HepG2 (cell line): ENCODE data around the gene PRELP. TPM values are rescaled to one million over a fixed set of nuclear protein-coding genes. Genes with fewer than 3 reads are reported as not detected.

Experiments
- ATAC-seq: fragments of 200-7000 bp; cut with Tn5 transposase; 3 replicates; pipeline ENCODE4 v1.9.1; 2020; ENCODE audit warnings: mild to moderate bottlenecking, moderate library complexity
- BruUV-seq: library from RNA; stranded (reverse); fragments of 400-500 nt; replicated peaks from 2 replicates; lab custom pipeline; 2021; lab: Mats Ljungman, UMichigan
- CTCF ChIA-PET: fragments of 300-600 bp; formaldehyde crosslinking; extraction: SDS; loops from one replicate; lab custom pipeline; 2021; ENCODE audit warnings: low total read pairs, inconsistent platforms, low intra/inter-chr PET ratio; lab: Yijun Ruan, JAX
- POLR2A ChIA-PET: fragments of 350-600 bp; sonication (Branson Sonifier 250); formaldehyde crosslinking; loops from one replicate; lab custom pipeline; 2020; ENCODE audit warnings: antibody characterized with exemption, inconsistent platforms; lab: Yijun Ruan, JAX
- DNase-seq: peaks from one replicate; pipeline ENCODE4 v3.0.0-alpha.2; 2015; ENCODE audit warnings: low spot score
- FAIRE-seq: peaks from 3 replicates; lab custom pipeline; 2011; peaks lifted over from hg19 to GRCh38; lab: Jason Lieb, UNC
- H2AFZ ChIP-seq: one replicate; pipeline ENCODE4 v1.6.1; 2011; ENCODE audit warnings: low read length, inconsistent platforms
- H3K27ac ChIP-seq: fragments of 300-600 bp; 3 replicates; pipeline ENCODE4 v1.8.0; 2011; ENCODE audit warnings: mixed run types, mild to moderate bottlenecking, mixed read lengths, low read length, inconsistent platforms; ENCODE audit not compliant: insufficient read depth; ENCODE audit errors: extremely low read length
- H3K27me3 ChIP-seq, 2 experiments: fragments of 200-600 bp in 1 of 2; 2 replicates in 1 of 2; 3 replicates in 1 of 2; pipeline versions ENCODE4 v1.6.0 to v1.8.0; 2011; ENCODE audit warnings: low read length in 2 of 2, mild to moderate bottlenecking in 2 of 2, moderate library complexity in 2 of 2, inconsistent platforms in 1 of 2; ENCODE audit not compliant: insufficient read depth in 2 of 2, control insufficient read depth in 1 of 2
- H3K36me3 ChIP-seq, 2 experiments: fragments of 200-600 bp in 1 of 2; replicated peaks in 1 of 2; 2 replicates in 1 of 2; 3 replicates in 1 of 2; pipeline versions ENCODE4 v1.5.1 to v1.8.0; 2011; ENCODE audit warnings: low read length in 2 of 2, inconsistent platforms in 1 of 2; ENCODE audit not compliant: insufficient read depth in 2 of 2, control insufficient read depth in 1 of 2
- H3K4me1 ChIP-seq: 2 replicates; pipeline ENCODE4 v1.5.1; 2012; ENCODE audit warnings: low read length, inconsistent platforms; ENCODE audit not compliant: insufficient read depth
- H3K4me2 ChIP-seq: 2 replicates; pipeline ENCODE4 v1.6.0; 2011; ENCODE audit warnings: low read depth, low read length, inconsistent platforms
- H3K4me3 ChIP-seq, 3 experiments: fragments of 200-600 bp in 1 of 3; sonication (generic), shearing (Covaris generic) in 1 of 3; replicated peaks in 1 of 3; 2 replicates each; pipeline ENCODE4 v1.5.1; 2011 to 2016; ENCODE audit warnings: low read length in 3 of 3, inconsistent platforms in 2 of 3, low read depth in 2 of 3, mild to moderate bottlenecking in 2 of 3, control low read depth in 1 of 3, mixed read lengths in 1 of 3; ENCODE audit not compliant: insufficient read depth in 1 of 3
- H3K79me2 ChIP-seq: one replicate; pipeline ENCODE4 v1.6.1; 2011; ENCODE audit warnings: low read length, inconsistent platforms; ENCODE audit not compliant: insufficient read depth
- H3K9ac ChIP-seq: 2 replicates; pipeline ENCODE4 v1.6.0; 2011; ENCODE audit warnings: mild to moderate bottlenecking, low read depth, low read length, inconsistent platforms; ENCODE audit not compliant: insufficient read depth
- H3K9me3 ChIP-seq: 2 replicates; pipeline ENCODE4 v1.5.1; 2012; ENCODE audit warnings: mild to moderate bottlenecking, low read length
- H4K20me1 ChIP-seq: 2 replicates; pipeline ENCODE4 v1.6.0; 2011; ENCODE audit warnings: inconsistent platforms, mild to moderate bottlenecking, low read length, moderate library complexity; ENCODE audit not compliant: insufficient read depth
- FIP1L1 ChIP-seq: fragments of 200-400 bp; formaldehyde crosslinking; IDR thresholded peaks from 2 replicates; pipeline ENCODE4 v1.6.1; 2018; ENCODE audit warnings: low read depth, mild to moderate bottlenecking, low read length, moderate library complexity, borderline replicate concordance; ENCODE audit not compliant: insufficient read depth
- FOXJ3 ChIP-seq: sonication (generic); formaldehyde crosslinking; IDR thresholded peaks from 2 replicates; pipeline ENCODE4 v1.4.0; 2020; ENCODE audit warnings: missing genetic modification reagents, mild to moderate bottlenecking, borderline replicate concordance
- GZF1 ChIP-seq: sonication (generic); formaldehyde crosslinking; IDR thresholded peaks from 2 replicates; pipeline ENCODE4 v1.5.1; 2020; ENCODE audit warnings: mild to moderate bottlenecking, missing genetic modification reagents
- ONECUT2 ChIP-seq: sonication (generic); formaldehyde crosslinking; IDR thresholded peaks from 2 replicates; pipeline ENCODE4 v1.4.0; 2020; ENCODE audit warnings: missing genetic modification reagents
- ZNF256 ChIP-seq: sonication (generic); formaldehyde crosslinking; conservative IDR thresholded peaks from 2 replicates; pipeline ENCODE4 v1.4.0; 2020; ENCODE audit warnings: missing genetic modification reagents
- ZNF567 ChIP-seq: sonication (generic); formaldehyde crosslinking; IDR thresholded peaks from 2 replicates; pipeline ENCODE4 v1.8.1; 2023; ENCODE audit warnings: mild to moderate bottlenecking, missing genetic modification reagents, borderline replicate concordance
- WGBS: methylation state at CpG from one replicate; pipeline ENCODE4 v1.1.6; 2017; ENCODE audit warnings: low lambda C conversion rate; 5-methylcytosine and 5-hydroxymethylcytosine counted together
- in situ Hi-C: cut with HindIII; loops from 2 replicates; pipeline ENCODE4 v1.10.0; 2017; ENCODE audit warnings: low pct_unique_long_range_greater_than_20kb; ENCODE audit not compliant: extremely low pct_ligation_motif_present
- intact Hi-C: fragments of 100-400 bp; cut with micrococcal nuclease; formaldehyde crosslinking; loops from one replicate; pipeline ENCODE4 v1.10.0; 2022; ENCODE audit not compliant: unreplicated experiment
- polyA plus RNA-seq, 8 experiments: library from polyadenylated mRNA; depleted of rRNA in 3 of 8; stranded (reverse) in 7 of 8; unstranded in 1 of 8; fragments of >200 nt; fragmentation: Illumina TruSeq in 4 of 8; extraction: Trizol in 4 of 8; gene quantifications; 2 replicates each; pipeline versions ENCODE4 v1.2.1 to v1.2.3, GENCODE V29; 2011 to 2016; ENCODE audit warnings: low read depth in 4 of 8, missing spikeins in 1 of 8, mixed read lengths in 1 of 8; ENCODE audit not compliant: insufficient read depth in 1 of 8
- total RNA-seq, 5 experiments: library from RNA; depleted of rRNA; stranded (reverse); fragments of >200 nt; fragmentation: Illumina TruSeq; extraction: Trizol; gene quantifications; 2 replicates each; pipeline ENCODE4 v1.2.3, GENCODE V29; 2016; ENCODE audit warnings: low read depth in 1 of 5
- TF ChIP-seq, protein P1 (sequence below): sonication (generic); formaldehyde crosslinking; IDR thresholded peaks from 2 replicates; pipeline ENCODE4 v1.9.0; 2021; ENCODE audit warnings: mild to moderate bottlenecking, missing genetic modification reagents
- TF ChIP-seq, protein P2 (sequence below): sonication (generic); formaldehyde crosslinking; IDR thresholded peaks from 2 replicates; pipeline ENCODE4 v1.4.0; 2020; ENCODE audit warnings: missing genetic modification reagents

Gene PRELP
- total and polyA plus RNA-seq, 2 of the 13 experiments (the other 11 are each of a cell fraction or from before 2014, with no cell fraction given) = not detected

DNA sequence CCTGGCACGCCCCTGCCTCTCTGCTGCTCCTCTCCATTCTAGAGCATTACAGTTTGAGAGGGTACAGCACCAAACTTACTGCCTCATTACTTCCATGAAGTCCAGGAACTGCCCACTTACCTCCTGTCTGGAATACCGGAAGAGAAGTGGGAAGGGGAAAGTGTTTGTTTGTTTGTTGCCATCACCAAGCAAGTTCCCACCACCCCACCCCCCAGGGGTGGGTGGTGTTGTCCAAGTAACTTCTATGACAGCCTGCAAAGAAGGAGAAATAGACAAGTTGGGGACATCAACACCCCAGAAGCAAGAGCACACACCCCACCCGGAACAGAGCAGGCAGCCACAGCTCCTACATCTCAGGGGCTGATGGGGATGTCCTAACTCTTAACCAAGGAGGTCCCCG, 36.3 kb downstream of the PRELP start (continued):
- TF ChIP-seq, protein P1, sequence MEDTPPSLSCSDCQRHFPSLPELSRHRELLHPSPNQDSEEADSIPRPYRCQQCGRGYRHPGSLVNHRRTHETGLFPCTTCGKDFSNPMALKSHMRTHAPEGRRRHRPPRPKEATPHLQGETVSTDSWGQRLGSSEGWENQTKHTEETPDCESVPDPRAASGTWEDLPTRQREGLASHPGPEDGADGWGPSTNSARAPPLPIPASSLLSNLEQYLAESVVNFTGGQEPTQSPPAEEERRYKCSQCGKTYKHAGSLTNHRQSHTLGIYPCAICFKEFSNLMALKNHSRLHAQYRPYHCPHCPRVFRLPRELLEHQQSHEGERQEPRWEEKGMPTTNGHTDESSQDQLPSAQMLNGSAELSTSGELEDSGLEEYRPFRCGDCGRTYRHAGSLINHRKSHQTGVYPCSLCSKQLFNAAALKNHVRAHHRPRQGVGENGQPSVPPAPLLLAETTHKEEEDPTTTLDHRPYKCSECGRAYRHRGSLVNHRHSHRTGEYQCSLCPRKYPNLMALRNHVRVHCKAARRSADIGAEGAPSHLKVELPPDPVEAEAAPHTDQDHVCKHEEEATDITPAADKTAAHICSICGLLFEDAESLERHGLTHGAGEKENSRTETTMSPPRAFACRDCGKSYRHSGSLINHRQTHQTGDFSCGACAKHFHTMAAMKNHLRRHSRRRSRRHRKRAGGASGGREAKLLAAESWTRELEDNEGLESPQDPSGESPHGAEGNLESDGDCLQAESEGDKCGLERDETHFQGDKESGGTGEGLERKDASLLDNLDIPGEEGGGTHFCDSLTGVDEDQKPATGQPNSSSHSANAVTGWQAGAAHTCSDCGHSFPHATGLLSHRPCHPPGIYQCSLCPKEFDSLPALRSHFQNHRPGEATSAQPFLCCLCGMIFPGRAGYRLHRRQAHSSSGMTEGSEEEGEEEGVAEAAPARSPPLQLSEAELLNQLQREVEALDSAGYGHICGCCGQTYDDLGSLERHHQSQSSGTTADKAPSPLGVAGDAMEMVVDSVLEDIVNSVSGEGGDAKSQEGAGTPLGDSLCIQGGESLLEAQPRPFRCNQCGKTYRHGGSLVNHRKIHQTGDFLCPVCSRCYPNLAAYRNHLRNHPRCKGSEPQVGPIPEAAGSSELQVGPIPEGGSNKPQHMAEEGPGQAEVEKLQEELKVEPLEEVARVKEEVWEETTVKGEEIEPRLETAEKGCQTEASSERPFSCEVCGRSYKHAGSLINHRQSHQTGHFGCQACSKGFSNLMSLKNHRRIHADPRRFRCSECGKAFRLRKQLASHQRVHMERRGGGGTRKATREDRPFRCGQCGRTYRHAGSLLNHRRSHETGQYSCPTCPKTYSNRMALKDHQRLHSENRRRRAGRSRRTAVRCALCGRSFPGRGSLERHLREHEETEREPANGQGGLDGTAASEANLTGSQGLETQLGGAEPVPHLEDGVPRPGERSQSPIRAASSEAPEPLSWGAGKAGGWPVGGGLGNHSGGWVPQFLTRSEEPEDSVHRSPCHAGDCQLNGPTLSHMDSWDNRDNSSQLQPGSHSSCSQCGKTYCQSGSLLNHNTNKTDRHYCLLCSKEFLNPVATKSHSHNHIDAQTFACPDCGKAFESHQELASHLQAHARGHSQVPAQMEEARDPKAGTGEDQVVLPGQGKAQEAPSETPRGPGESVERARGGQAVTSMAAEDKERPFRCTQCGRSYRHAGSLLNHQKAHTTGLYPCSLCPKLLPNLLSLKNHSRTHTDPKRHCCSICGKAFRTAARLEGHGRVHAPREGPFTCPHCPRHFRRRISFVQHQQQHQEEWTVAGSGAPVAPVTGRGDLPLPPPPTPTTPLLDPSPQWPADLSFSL = no peak

DNA sequence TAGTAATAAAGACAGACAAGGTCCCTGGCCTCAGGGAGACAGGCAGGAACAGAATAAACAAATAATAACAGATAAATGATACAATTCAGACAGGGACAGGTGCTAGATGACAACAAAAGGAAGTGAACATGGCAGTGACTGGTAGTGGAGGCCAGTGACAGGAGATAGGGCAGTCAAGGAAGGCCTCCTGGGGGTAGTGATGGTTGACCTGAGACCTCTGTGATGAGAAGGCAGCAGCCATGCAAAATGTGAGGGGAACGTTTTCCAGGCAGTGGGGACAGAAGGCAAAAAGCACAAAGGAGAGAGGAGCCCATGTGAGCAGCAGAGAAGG, 36.9 kb downstream of the PRELP start:
- no peak overlapping the region for H3K9ac ChIP-seq
- H3K4me1 ChIP-seq = peaks cover 13% of the 10 kb centered on the region
- TF ChIP-seq, protein P2, sequence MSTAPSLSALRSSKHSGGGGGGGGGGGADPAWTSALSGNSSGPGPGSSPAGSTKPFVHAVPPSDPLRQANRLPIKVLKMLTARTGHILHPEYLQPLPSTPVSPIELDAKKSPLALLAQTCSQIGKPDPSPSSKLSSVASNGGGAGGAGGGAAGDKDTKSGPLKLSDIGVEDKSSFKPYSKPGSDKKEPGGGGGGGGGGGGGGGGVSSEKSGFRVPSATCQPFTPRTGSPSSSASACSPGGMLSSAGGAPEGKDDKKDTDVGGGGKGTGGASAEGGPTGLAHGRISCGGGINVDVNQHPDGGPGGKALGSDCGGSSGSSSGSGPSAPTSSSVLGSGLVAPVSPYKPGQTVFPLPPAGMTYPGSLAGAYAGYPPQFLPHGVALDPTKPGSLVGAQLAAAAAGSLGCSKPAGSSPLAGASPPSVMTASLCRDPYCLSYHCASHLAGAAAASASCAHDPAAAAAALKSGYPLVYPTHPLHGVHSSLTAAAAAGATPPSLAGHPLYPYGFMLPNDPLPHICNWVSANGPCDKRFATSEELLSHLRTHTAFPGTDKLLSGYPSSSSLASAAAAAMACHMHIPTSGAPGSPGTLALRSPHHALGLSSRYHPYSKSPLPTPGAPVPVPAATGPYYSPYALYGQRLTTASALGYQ (CRISPR knock-in tag) = no peak
- no peak for TF ChIP-seq ONECUT2 (CRISPR knock-in tag)
- TF ChIP-seq ZNF256 = no peak
- no peak for TF ChIP-seq FOXJ3 (CRISPR knock-in tag)
- TF ChIP-seq GZF1 (CRISPR knock-in tag) = no peak
- TF ChIP-seq FIP1L1 = no peak
- no peak for TF ChIP-seq ZNF567 (CRISPR knock-in tag)

More for the DNA sequence above, 36.9 kb downstream of the PRELP start:
- FAIRE-seq (no peak), DNase-seq (no peak), ATAC-seq (no peak)
- CTCF ChIA-PET = no interaction called here
- intact Hi-C loops = no loop called here
- POLR2A ChIA-PET = no interaction called here
- Histone ChIP-seq H3K79me2 (no peaks in the 10 kb centered on the region), H3K4me3 (no peak overlapping the region), H3K9me3 (no peaks in the 10 kb centered on the region), H3K4me2 (no peak overlapping the region), H3K27me3 (peaks cover 3 to 28% of the 10 kb centered on the region in 2 experiments; a peak in 4 of 5 replicates), H4K20me1 (peaks cover 2% of the 10 kb centered on the region; the same call in 1 of the 2 replicates), H3K27ac (no peak overlapping the region), H3K36me3 (no peaks in the 10 kb centered on the region), H2AFZ (no peak overlapping the region)
- no TSS peak for BruUV-seq
- 0% methylated on average over 1 of the region's 1 CpG for WGBS
- in situ Hi-C loops = no loop called here
